Small intestine (tissue), 7 donors: ENCODE results near the gene KCNK3. TPM values are rescaled to one million over a fixed set of nuclear protein-coding genes. Genes with fewer than 3 reads are reported as not detected.

Experiments
- DNase-seq, 2 donors: peaks; one replicate each; pipeline versions ENCODE4 v3.0.0 to v3.0.0-alpha.2; 2013
- FAIRE-seq: peaks from 2 replicates; lab custom pipeline; 2012; peaks lifted over from hg19 to GRCh38; lab: Jason Lieb, UNC
- H3K27ac ChIP-seq, 3 donors: one replicate each; pipeline ENCODE4 v1.5.1; 2013; ENCODE audit warnings: low read length in 2 of 3, mild to moderate bottlenecking in 2 of 3, control low read depth in 1 of 3, inconsistent platforms in 1 of 3, low read depth in 1 of 3, moderate library complexity in 1 of 3
- H3K27me3 ChIP-seq, 3 donors: one replicate each; pipeline ENCODE4 v1.6.1; 2013; ENCODE audit warnings: low read length in 3 of 3, inconsistent platforms in 1 of 3; ENCODE audit not compliant: control insufficient read depth in 3 of 3, insufficient read depth in 3 of 3
- H3K36me3 ChIP-seq, 3 donors: one replicate each; pipeline ENCODE4 v1.6.1; 2013; ENCODE audit warnings: low read length in 3 of 3, inconsistent platforms in 1 of 3, low read depth in 1 of 3, mild to moderate bottlenecking in 1 of 3, moderate library complexity in 1 of 3; ENCODE audit not compliant: control insufficient read depth in 3 of 3, insufficient read depth in 2 of 3
- H3K4me1 ChIP-seq, 3 donors: one replicate each; pipeline ENCODE4 v1.6.1; 2013; ENCODE audit warnings: low read length in 2 of 3, inconsistent platforms in 1 of 3, low read depth in 1 of 3, mild to moderate bottlenecking in 1 of 3, moderate library complexity in 1 of 3; ENCODE audit not compliant: control insufficient read depth in 3 of 3, insufficient read depth in 2 of 3
- H3K4me3 ChIP-seq, 3 donors: one replicate each; pipeline ENCODE4 v1.5.1; 2013; ENCODE audit warnings: low read length in 3 of 3, control low read depth in 1 of 3, inconsistent platforms in 1 of 3, low read depth in 1 of 3, mild to moderate bottlenecking in 1 of 3, moderate library complexity in 1 of 3
- H3K9me3 ChIP-seq, 2 donors: one replicate each; pipeline ENCODE4 v1.6.1; 2013; ENCODE audit warnings: low read depth in 1 of 2, low read length in 1 of 2; ENCODE audit not compliant: control insufficient read depth in 2 of 2, insufficient read depth in 1 of 2
- WGBS, 3 donors: extraction: QIAGEN DNeasy Blood & Tissue Kit; methylation state at CpG; one replicate each; pipeline ENCODE4 v1.1.7; 2013; 5-methylcytosine and 5-hydroxymethylcytosine counted together
- polyA plus RNA-seq, 4 donors: library from polyadenylated mRNA; stranded (reverse) in 3 of 4; unstranded in 1 of 4; fragments of 200-250 nt in 3 of 4; fragments of 120-200 nt in 1 of 4; gene quantifications; one replicate each; pipeline versions ENCODE4 v1.2.1 to v1.2.3, GENCODE V29; 2013
- donor health status: healthy with polysubstance abuse.
- donor health status: control.
- donor health status: control.
- donor health status: Bipolar disorder and iron deficiency.
- donor health status: healthy.

Gene KCNK3
- polyA plus RNA-seq, 4 donors = 0.22 to 3.3 (median 0.28) TPM

- no peak for FAIRE-seq
- H3K36me3 ChIP-seq = no peaks in the 10 kb centered on the region
- H3K4me1 ChIP-seq = peaks cover 8 to 24% (median 17%) of the 10 kb centered on the region in 3 donors
These were observed 30.4 kb downstream of the KCNK3 start for GRCh38 chr2:26722911-26723310.

GRCh38 chr2:26723475-26723874, 31.0 kb downstream of the KCNK3 start:
- peak overlapping the region in 1 of 3 donors; percentile 83 for H3K27ac ChIP-seq
- H3K4me1 ChIP-seq = peaks cover 8 to 24% (median 17%) of the 10 kb centered on the region in 3 donors
- H3K27me3 ChIP-seq = peaks cover 0 to 5% (median 0%) of the 10 kb centered on the region in 3 donors
- H3K4me3 ChIP-seq = no peak overlapping the region
- 64 to 78% (median 76%) methylated on average over 3 of the region's 3 CpGs for WGBS, 3 donors
- DNase-seq = no peak
- FAIRE-seq = no peak
- H3K36me3 ChIP-seq = no peaks in the 10 kb centered on the region
- no peaks in the 10 kb centered on the region for H3K9me3 ChIP-seq

More at GRCh38 chr2:26722911-26723310, 30.4 kb downstream of the KCNK3 start:
- Histone ChIP-seq H3K27ac (no peak overlapping the region), H3K9me3 (no peaks in the 10 kb centered on the region), H3K27me3 (peaks cover 0 to 3% (median 0%) of the 10 kb centered on the region in 3 donors), H3K4me3 (no peak overlapping the region)
- DNase-seq = no peak
- 93 to 100% (median 94%) methylated on average over 1 of the region's 1 CpG for WGBS, 3 donors

- no peaks in the 10 kb centered on the region for H3K36me3 ChIP-seq
- no peaks in the 10 kb centered on the region for H3K9me3 ChIP-seq
- H3K27ac ChIP-seq = peak overlapping the region in 2 of 3 donors; percentile 24 to 83
- WGBS, 3 donors = 21 to 44% (median 22%) methylated on average over 14 of the region's 14 CpGs
- H3K4me1 ChIP-seq = peaks cover 8 to 24% (median 17%) of the 10 kb centered on the region in 3 donors
- peaks cover 0 to 10% (median 0%) of the 10 kb centered on the region in 3 donors for H3K27me3 ChIP-seq
- FAIRE-seq = no peak
- H3K4me3 ChIP-seq = no peak overlapping the region
- peak; percentile 57 to 72 for DNase-seq
These were observed 31.6 kb downstream of the KCNK3 start for GRCh38 chr2:26723991-26724750.

DNA sequence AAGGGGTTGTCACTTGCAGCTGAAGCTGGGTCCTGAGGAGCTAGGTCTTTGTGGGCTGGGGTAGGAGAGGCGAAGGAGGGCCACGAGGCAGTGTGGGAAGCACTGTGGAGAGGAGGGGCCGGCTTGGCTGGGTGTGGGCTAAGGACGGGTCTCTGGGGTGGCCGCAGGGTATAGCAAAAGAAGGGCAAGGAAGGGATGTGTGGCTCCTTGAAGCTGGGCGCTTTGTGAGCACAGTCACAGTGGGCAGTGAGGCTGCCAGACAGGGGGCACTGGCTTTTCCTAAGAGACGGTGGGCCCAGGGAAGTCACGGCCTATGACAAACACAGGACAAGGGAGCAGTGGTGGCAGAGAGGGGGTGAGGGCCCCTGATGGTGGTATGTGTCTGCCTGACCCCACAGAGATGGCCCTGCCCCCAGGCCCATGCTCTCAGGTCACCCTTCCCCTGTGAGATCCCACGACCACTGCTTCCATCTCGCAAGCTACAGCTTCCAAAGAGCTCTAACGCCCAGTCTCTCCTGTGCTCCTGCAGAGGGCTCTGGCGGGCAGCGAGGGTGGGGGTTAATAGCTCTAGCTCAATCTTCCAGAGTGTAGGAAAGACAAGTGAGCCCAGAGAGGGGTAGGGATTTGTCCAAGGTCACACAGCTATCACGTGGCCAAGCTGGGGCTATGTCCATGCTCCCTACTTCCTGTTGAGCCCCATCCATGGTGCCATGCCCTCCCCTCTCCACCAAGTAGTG, 32.4 kb downstream of the KCNK3 start:
- FAIRE-seq (no peak), DNase-seq (no peak)

GRCh38 chr2:26725521-26725820, 32.9 kb downstream of the KCNK3 start:
- DNase-seq (no peak), FAIRE-seq (no peak)
- Histone ChIP-seq H3K27me3 (peaks cover 0 to 10% (median 0%) of the 10 kb centered on the region in 3 donors), H3K4me1 (peaks cover 8 to 23% (median 16%) of the 10 kb centered on the region in 3 donors), H3K27ac (peak overlapping the region in 1 of 3 donors; percentile 14), H3K36me3 (no peaks in the 10 kb centered on the region), H3K9me3 (no peaks in the 10 kb centered on the region), H3K4me3 (no peak overlapping the region)
- 74 to 77% (median 77%) methylated on average over 7 of the region's 7 CpGs for WGBS, 3 donors

More for the DNA sequence above, 32.4 kb downstream of the KCNK3 start:
- peaks cover 8 to 24% (median 17%) of the 10 kb centered on the region in 3 donors for H3K4me1 ChIP-seq
- peak overlapping the region in 2 of 3 donors; percentile 24 to 83 for H3K27ac ChIP-seq
- no peak overlapping the region for H3K4me3 ChIP-seq
- no peaks in the 10 kb centered on the region for H3K36me3 ChIP-seq
- WGBS, 3 donors = 74 to 81% (median 79%) methylated on average over 12 to 14 of the region's 14 CpGs
- peaks cover 0 to 10% (median 0%) of the 10 kb centered on the region in 3 donors for H3K27me3 ChIP-seq
- H3K9me3 ChIP-seq = no peaks in the 10 kb centered on the region

- peaks cover 8 to 15% (median 12%) of the 10 kb centered on the region in 3 donors for H3K4me1 ChIP-seq
- peaks cover 0 to 10% (median 0%) of the 10 kb centered on the region in 3 donors for H3K27me3 ChIP-seq
- WGBS, 3 donors = 18 to 38% (median 24%) methylated on average over 1 of the region's 1 CpG
- DNase-seq (no peak), FAIRE-seq (no peak)
- no peaks in the 10 kb centered on the region for H3K9me3 ChIP-seq
- H3K4me3 ChIP-seq = no peak overlapping the region
- no peak overlapping the region for H3K27ac ChIP-seq
- H3K36me3 ChIP-seq = no peaks in the 10 kb centered on the region
These were observed 33.7 kb downstream of the KCNK3 start for GRCh38 chr2:26726228-26726627.

- WGBS, 3 donors = 63 to 71% (median 70%) methylated on average over 85 to 101 of the region's 101 CpGs
- peaks cover 0 to 10% (median 0%) of the 10 kb centered on the region in 3 donors for H3K27me3 ChIP-seq
- no peak overlapping the region for H3K27ac ChIP-seq
- no peaks in the 10 kb centered on the region for H3K9me3 ChIP-seq
- DNase-seq = peak in 1 of 2 donors; percentile 12
- H3K4me3 ChIP-seq = no peak overlapping the region
- FAIRE-seq = no peak
- peaks cover 6 to 12% (median 7%) of the 10 kb centered on the region in 3 donors for H3K4me1 ChIP-seq
- H3K36me3 ChIP-seq = no peaks in the 10 kb centered on the region
These were observed 35.4 kb downstream of the KCNK3 start for GRCh38 chr2:26727641-26728561.
